Large intestine (tissue), 3 donors: ENCODE data around the gene YAF2. TPM values are rescaled to one million over a fixed set of nuclear protein-coding genes. Genes with fewer than 3 reads are reported as not detected.
"Not testable (repeated sequence)": the region's sequence is repeated elsewhere in the genome, so short reads cannot be mapped to it uniquely, and the experiment has no call there.

ENCODE experiments used
- DNase-seq, 2 donors: peaks; one replicate each; pipeline versions ENCODE4 v3.0.0 to v3.0.0-alpha.2; 2013
- H3K27ac ChIP-seq: one replicate; pipeline ENCODE4 v1.5.1; 2013; ENCODE audit warnings: low read length
- H3K27me3 ChIP-seq: 2 replicates; pipeline ENCODE4 v1.6.1; 2013; ENCODE audit warnings: low read length; ENCODE audit not compliant: control insufficient read depth, insufficient read depth
- H3K36me3 ChIP-seq: 2 replicates; pipeline ENCODE4 v1.6.1; 2013; ENCODE audit warnings: low read length; ENCODE audit not compliant: control insufficient read depth, insufficient read depth
- H3K4me1 ChIP-seq: one replicate; pipeline ENCODE4 v1.6.1; 2013; ENCODE audit warnings: low read length; ENCODE audit not compliant: control insufficient read depth, insufficient read depth
- H3K4me3 ChIP-seq: one replicate; pipeline ENCODE4 v1.5.1; 2013; ENCODE audit warnings: low read length
- H3K9me3 ChIP-seq: one replicate; pipeline ENCODE4 v1.6.1; 2013; ENCODE audit warnings: mild to moderate bottlenecking, low read depth, low read length, moderate library complexity; ENCODE audit not compliant: control insufficient read depth
- WGBS: methylation state at CpG from one replicate; pipeline ENCODE4 v1.1.5; 2013; ENCODE audit warnings: low lambda C conversion rate; ENCODE audit not compliant: insufficient coverage; 5-methylcytosine and 5-hydroxymethylcytosine counted together
- polyA plus RNA-seq: library from polyadenylated mRNA; unstranded; fragments of 120-200 nt; gene quantifications from one replicate; pipeline ENCODE4 v1.2.1, GENCODE V29; 2013

The YAF2 gene
- polyA plus RNA-seq, 1 donor: 19.4 TPM

DNA sequence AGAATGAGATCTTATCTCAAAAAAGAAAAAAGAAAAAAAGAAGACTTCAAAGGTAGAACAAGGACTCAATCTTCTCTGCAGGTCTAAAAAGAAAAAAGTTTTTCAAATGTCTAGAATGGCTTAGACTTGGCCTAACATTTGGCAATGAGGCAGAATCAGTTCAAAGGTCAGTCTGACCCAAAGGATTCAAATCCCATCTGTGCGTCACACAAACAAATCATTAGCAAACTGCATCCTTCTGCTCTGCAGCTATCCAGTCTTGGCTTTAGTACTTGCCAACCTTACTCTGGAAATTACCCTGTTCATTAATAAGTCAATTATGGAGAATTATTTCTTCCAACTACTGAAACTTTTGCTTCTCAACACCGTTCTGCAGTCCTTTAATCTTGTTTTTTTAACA lies 3.1 kb downstream of the YAF2 start:
- DNase-seq: no peak
- WGBS: no CpG with 5 or more reads among the region's 2 CpGs
- H3K36me3 ChIP-seq: peaks cover 4% of the 10 kb centered on the region
- no peaks in the 10 kb centered on the region for H3K9me3 ChIP-seq
- no peak overlapping the region for H3K4me3 ChIP-seq
- no peaks in the 10 kb centered on the region for H3K4me1 ChIP-seq
- H3K27ac ChIP-seq: no peak overlapping the region
- H3K27me3 ChIP-seq: no peaks in the 10 kb centered on the region

DNA sequence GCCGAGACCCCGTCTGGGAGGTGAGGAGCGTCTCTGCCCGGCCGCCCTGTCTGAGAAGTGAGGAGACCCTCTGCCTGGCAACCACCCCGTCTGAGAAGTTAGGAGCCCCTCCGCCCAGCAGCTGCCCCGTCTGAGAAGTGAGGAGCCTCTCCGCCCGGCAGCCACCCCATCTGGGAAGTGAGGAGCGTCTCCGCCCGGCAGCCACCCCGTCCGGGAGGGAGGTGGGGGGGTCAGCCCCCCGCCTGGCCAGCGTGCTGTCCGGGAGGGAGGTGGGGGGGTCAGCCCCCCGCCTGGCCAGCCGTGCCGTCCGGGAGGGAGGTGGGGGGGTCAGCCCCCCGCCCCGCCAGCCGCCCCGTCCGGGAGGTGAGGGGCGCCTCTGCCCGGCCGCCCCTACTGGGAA lies 10.5 kb downstream of the YAF2 start:
- H3K4me1 ChIP-seq, DNase-seq, H3K27me3 ChIP-seq, H3K36me3 ChIP-seq, H3K4me3 ChIP-seq, H3K27ac ChIP-seq: not testable (repeated sequence)
- WGBS: no CpG with 5 or more reads among the region's 30 CpGs
- H3K9me3 ChIP-seq: peaks cover 10% of the 10 kb centered on the region

DNA sequence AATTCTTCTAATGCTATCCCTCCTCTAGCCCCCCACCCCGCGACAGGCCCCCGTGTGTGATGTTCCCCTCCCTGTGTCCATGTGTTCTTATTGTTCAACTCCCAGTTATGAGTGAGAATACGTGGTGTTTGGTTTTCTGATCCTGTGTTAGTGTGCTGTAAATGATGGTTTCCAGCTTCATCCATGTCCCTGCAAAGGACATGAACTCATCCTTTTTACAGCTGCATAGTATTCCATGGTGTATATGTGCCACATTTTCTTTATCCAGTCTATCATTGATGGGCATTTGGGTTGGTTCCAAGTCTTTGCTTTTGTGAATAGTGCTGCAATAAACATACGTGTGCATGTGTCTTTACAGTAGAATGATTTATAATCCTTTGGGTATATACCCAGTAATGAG lies 13.5 kb downstream of the YAF2 start:
- H3K9me3 ChIP-seq: peaks cover 10% of the 10 kb centered on the region
- H3K27me3 ChIP-seq, DNase-seq, H3K4me3 ChIP-seq, H3K4me1 ChIP-seq, H3K36me3 ChIP-seq, H3K27ac ChIP-seq: not testable (repeated sequence)
- no CpG with 5 or more reads among the region's 5 CpGs for WGBS

DNA sequence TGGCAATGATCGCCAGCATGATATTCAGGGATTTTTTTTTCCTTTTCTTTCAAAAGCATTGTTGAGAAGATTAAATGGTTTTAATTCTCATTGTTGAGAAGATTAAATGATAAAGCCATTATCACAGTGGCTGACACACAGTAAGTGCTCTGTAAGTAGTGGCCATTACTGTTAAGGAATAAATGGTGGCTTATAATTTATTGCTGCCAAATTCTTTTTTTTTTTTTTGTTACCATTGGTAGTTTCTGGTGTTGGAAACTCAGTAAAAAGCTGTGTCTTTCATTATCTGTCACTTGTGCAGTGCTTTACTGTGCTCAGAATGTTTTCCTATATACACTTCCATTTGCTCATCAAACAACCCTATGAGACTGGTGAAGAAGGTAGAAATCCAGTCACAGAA lies 15.3 kb downstream of the YAF2 start:
- Histone ChIP-seq H3K4me1 (no peaks in the 10 kb centered on the region), H3K4me3 (no peak overlapping the region), H3K27me3 (no peaks in the 10 kb centered on the region), H3K9me3 (peaks cover 10% of the 10 kb centered on the region), H3K36me3 (peaks cover 3% of the 10 kb centered on the region), H3K27ac (no peak overlapping the region)
- WGBS: 100% methylated on average over 1 of the region's 1 CpG
- no peak for DNase-seq

DNA sequence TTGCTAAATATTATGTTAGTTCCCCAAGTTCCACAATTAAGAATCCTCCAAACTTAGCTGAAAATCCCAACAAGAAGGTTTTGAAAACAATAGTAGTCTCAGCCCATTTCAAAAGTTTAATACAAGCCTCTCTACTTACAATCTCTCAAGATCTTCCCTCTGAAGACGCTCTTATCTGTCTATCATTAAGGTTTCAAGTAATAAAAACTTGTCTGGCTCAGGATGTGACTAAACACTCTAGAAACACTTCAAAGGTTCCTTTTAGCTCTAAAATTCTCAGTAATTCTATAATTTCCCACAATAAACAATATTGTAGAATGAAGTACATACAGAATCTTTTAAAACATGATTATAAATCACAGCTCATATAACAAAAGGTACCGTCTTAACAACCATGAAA lies 16.3 kb downstream of the YAF2 start:
- H3K9me3 ChIP-seq: peaks cover 6% of the 10 kb centered on the region
- WGBS: 0% methylated on average over 1 of the region's 2 CpGs
- no peak for DNase-seq
- peaks cover 3% of the 10 kb centered on the region for H3K36me3 ChIP-seq
- H3K4me3 ChIP-seq: no peak overlapping the region
- no peaks in the 10 kb centered on the region for H3K4me1 ChIP-seq
- no peaks in the 10 kb centered on the region for H3K27me3 ChIP-seq
- no peak overlapping the region for H3K27ac ChIP-seq

DNA sequence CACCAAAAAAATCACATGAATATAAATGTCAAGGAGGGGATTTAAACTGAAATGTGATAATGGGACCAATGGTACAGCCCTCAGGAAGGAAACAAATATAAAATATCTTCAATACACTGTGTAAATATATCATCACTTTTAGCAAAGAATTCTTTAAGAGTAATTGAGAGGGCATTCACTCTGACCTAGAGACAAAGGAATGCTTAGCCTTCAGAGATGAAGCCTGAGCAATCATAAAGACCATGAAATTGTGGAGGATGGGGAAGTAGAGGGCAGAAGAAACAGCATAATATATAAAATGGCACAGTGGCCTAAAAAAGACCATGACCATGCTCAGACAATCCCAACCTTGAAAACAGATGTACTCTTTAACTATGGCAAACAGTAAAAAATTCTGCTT lies 20.4 kb downstream of the YAF2 start:
- no peaks in the 10 kb centered on the region for H3K27me3 ChIP-seq
- no peak for DNase-seq
- H3K4me1 ChIP-seq: peaks cover 9% of the 10 kb centered on the region
- no peak overlapping the region for H3K27ac ChIP-seq
- no peak overlapping the region for H3K4me3 ChIP-seq
- H3K9me3 ChIP-seq: no peaks in the 10 kb centered on the region
- no peaks in the 10 kb centered on the region for H3K36me3 ChIP-seq

DNA sequence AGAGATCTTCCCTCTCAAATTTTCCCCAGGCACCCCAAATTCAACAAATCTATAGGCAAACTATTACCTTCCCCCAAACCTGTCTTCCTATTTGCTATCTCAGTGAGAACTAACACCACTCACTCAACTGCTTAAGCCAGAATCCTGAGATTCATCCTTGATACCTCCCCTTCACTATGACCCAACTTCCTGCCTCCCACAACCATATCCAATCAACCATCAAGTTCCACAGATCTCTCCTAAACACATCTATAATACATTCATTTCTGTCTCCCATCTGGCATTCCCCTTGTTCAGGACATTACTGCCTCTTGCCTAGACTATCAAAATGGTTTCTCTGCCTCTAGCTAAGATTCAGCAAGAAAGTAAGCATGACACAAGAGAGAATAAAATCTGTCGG lies 21.3 kb downstream of the YAF2 start:
- 100% methylated on average over 1 of the region's 1 CpG for WGBS
- H3K27me3 ChIP-seq: no peaks in the 10 kb centered on the region
- no peaks in the 10 kb centered on the region for H3K36me3 ChIP-seq
- no peak overlapping the region for H3K27ac ChIP-seq
- H3K4me3 ChIP-seq: no peak overlapping the region
- H3K4me1 ChIP-seq: peaks cover 12% of the 10 kb centered on the region
- no peaks in the 10 kb centered on the region for H3K9me3 ChIP-seq
- DNase-seq: no peak

DNA sequence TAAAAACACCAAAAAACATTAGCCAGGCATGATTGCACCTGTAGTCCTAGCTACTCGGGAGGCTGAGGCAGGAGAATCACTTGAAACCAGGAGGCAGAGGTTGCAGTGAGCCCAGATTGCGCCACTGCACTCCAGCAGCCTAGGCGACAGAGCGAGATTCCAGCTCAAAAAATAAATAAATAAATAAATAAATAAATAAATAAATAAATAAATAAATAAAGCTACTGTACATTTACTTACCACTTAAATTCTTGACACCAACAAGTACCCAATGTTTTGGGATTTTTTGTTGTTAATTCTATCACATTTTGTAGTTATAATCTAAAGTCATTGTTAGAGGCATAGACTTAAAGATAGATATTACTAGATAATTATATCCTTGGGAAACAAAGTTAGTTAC lies 22.3 kb downstream of the YAF2 start:
- not testable (repeated sequence) for H3K4me3 ChIP-seq, H3K27ac ChIP-seq, DNase-seq, H3K36me3 ChIP-seq, H3K9me3 ChIP-seq, H3K27me3 ChIP-seq
- no CpG with 5 or more reads among the region's 4 CpGs for WGBS
- peaks cover 12% of the 10 kb centered on the region for H3K4me1 ChIP-seq

DNA sequence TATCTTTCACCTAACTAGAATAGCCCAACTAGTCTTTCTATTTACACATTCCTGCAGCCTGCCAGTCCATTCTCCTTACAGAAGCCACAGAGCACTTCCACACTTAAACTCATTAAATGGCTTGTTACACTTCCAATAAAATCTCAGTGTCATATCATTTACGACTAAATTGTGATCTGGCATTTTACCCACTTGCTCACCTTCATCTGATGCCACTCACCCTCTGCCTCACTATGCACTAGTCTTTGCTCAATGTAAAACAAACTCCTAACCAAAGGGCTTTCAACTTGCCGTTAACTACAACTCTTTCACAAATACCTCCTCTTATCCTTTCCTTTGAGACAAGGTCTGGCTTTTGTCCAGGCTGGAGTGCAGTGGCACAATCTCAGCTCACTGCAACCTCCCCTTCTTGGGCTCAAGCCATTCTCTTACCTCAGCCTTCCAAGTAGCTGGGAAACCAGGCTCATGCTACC lies 24.1 kb downstream of the YAF2 start:
- H3K27ac ChIP-seq: no peak overlapping the region
- peak in 1 of 2 donors; percentile 39 for DNase-seq
- H3K27me3 ChIP-seq: no peaks in the 10 kb centered on the region
- peaks cover 4% of the 10 kb centered on the region for H3K36me3 ChIP-seq
- H3K4me3 ChIP-seq: no peak overlapping the region
- H3K4me1 ChIP-seq: peaks cover 12% of the 10 kb centered on the region
- WGBS: no CpG with 5 or more reads among the region's 2 CpGs
- H3K9me3 ChIP-seq: no peaks in the 10 kb centered on the region

DNA sequence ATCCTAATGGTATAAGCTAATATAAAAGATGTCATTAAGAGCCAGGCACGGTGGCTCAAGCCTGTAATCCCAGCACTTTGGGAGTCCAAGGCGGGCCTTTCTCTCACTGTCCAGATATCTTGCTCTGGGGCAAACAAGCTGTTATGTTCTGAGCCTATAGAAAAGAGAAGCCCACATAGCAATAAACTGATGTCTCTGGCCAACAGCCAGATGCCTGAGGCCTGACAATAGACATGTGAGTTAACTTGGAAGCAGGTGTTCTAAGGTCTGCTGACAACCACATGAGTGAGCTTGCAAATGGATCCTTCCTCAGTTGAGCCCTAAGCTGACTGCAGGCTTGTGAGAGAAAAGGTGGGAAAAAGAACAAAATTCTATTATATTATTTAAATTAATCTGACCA lies 25.0 kb downstream of the YAF2 start:
- Histone ChIP-seq H3K27ac (peak overlapping the region; percentile 66), H3K9me3 (no peaks in the 10 kb centered on the region), H3K4me3 (no peak overlapping the region), H3K4me1 (peaks cover 12% of the 10 kb centered on the region), H3K36me3 (peaks cover 8% of the 10 kb centered on the region), H3K27me3 (no peaks in the 10 kb centered on the region)
- WGBS: no CpG with 5 or more reads among the region's 2 CpGs
- peak; percentile 85 to 94 for DNase-seq

DNA sequence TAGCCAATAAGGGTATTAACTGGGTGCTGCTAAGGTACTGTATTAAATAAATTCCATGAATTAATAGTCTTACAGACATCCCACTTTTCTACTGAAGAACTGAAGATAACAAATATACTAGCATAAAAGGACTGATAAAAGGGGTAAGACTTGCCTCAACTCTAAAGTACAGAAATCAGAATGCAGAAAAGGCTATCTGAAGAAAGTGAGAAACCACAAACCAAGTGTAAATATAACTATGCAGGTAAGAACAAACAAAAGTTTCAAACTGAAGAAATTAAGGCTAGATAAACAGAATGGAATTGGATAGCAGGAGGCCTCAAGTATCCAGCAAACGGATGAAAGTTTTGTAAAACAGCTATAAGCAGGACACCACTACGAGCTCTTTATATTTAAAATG lies 29.5 kb downstream of the YAF2 start:
- Histone ChIP-seq H3K27me3 (no peaks in the 10 kb centered on the region), H3K27ac (no peak overlapping the region), H3K4me3 (no peak overlapping the region), H3K4me1 (peaks cover 6% of the 10 kb centered on the region), H3K9me3 (no peaks in the 10 kb centered on the region), H3K36me3 (peaks cover 11% of the 10 kb centered on the region)
- no peak for DNase-seq
- WGBS: no CpG with 5 or more reads among the region's 2 CpGs
